GM19043 (cell line): ENCODE measurements around the gene MOB4.
"Not testable (repeated sequence)": the region's sequence is repeated elsewhere in the genome, so short reads cannot be mapped to it uniquely, and the experiment has no call there.

Experiments used
- ATAC-seq: cut with Tn5 transposase; IDR thresholded peaks from one replicate; pipeline ENCODE4 v1.9.1; 2021; ENCODE audit warnings: low read depth; ENCODE audit not compliant: unreplicated experiment

Gene MOB4

DNA sequence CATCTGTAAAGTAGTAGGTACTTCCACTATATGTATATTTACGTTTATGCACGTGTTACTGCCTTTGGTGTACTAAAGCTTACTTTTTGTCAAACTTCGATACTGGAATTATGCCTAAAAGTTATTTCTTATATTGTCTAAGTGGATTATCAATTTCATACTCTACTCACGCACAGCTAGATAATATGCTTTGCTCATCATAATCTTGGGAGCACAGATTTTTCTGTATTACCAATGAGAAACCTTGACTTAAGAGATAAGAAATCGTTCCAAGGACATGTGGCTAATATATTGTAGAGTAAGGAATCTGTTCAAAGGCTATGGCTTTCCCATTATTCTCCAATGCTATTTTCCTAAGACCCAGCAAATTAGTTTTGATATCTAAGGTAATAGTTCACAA, 9.2 kb upstream of the MOB4 start:
- no peak for ATAC-seq

DNA sequence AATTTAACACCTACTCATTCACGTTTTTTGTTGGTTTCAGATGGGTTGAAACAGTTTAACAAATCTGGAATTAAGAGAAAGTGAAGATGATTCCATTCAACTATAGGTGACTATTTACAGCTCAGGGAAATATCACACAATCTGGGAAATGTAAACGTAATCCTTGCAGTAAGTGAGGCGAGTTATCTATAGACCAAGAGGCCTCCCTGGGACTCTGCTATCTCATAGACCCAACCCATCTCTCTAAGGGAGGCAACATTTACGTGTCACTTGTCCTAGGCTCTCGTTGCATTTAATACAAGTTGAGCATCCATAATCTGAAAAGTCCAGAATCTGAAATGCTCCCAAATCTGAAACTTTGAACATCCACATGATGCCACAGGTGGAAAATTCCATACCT, 2.0 kb upstream of the MOB4 start:
- no peak for ATAC-seq

DNA sequence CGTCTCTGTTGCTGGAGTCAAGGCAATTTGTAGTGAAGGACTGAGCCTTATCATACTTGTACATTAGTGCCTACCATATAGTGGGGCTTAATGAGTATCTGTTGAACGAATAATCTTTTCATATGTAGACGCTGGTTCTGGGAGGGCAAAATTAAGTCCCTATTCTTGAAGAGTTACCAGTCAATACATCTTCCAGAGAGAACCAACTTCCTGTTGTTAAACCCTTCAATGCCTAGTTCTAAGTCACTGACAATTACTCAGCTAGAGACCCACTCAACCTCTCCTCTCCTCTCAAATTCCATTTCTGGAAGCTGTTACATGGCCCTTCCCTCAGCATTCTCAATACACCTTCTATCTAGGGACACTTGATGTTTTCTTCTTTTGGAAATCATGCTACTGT, 1.1 kb upstream of the MOB4 start:
- ATAC-seq: no peak

DNA sequence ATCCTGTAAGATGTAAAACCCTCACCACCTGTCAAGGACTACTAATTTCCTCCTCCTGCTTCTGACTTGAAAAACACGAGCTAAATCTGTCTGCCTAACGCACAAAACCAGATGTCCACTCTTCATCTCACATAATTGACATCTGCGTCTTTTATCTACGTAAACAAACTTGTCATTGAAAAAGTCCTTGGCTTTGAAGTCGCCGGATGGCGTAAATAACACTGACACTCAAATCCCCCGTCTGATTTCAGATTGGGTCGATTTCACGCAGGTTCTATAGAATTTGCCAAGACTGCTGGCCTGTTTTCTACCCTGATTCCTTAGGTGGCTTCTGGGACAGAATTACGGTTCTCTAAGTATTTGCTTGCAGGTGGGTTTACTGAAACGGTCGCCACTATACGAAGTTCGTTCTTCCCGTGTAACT, 539 bp upstream of the MOB4 start:
- ATAC-seq: peak; percentile 12

DNA sequence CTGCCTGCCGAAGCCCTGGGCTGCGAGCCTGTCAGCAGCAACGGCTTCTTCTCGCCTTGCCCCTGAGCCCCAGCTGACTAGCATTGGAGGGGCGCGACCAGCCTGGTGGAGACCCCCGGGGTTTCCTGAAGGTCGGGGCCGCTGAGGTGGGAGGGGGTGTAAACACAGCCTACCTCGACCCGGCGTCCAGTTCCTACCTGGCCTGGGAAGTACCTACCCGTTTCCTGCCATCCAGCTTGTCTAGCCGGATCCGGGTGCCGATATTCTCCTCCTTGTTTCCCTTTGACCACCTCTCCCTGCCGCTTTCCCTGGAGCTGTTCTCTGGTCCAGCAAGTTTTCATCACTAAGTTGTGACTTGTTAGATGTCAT, 511 bp downstream of the MOB4 start:
- peak; percentile 4 for ATAC-seq

DNA sequence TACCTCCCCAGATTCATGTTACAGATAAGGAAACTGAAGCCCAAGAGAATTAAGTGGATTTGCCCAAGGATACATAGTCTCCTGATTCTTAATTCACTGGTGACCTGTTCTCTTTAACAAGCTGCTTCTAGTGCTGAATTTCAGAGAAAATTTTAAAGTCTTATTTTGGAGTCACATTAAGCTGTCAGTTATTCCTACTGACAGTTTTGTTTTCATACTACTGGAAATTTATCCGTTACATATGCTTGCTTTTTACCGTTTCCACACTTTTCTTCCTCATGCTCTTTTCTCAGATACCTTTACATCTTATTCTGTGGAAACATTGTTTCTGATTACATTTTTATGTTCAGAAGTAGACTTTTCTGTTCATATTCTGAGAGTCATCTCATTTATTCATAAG, 1.3 kb downstream of the MOB4 start:
- no peak for ATAC-seq

DNA sequence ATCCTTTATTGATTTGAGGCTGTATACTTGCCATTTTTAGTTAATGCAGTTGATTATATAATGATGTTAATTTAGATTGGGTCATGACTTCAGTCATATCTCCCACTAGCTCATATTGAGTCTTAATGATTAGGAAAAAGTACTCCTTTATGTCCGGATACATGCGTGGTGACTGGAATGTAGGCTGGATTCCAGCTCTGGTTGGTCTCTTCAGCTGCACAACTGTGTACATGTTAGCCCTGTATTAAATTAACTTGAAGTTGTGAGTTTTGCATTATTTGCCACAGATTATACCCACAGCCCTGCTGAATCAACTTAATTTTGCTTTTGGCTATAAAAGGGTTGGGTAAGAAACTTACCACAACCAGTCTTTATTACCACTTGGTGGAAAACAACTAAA, 22.5 kb downstream of the MOB4 start:
- ATAC-seq: no peak

DNA sequence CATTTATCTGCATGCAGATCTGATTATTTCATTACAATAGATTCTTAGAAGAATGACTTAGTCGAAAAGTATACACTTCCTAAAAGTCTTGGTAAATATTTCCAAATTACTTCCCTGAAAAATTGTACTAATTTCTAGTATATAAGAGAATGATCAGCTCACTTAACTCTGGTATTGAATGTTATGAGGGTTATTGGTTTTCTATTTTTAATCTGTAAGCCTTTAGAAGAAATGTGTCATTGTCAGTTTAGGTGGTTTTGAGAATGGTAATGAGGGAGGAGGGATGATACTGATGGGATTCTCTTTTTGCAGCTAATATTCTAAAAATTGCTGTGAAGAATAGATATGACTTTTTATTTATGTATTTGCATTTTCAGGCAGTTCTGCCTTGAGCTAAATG, 23.9 kb downstream of the MOB4 start:
- no peak for ATAC-seq

DNA sequence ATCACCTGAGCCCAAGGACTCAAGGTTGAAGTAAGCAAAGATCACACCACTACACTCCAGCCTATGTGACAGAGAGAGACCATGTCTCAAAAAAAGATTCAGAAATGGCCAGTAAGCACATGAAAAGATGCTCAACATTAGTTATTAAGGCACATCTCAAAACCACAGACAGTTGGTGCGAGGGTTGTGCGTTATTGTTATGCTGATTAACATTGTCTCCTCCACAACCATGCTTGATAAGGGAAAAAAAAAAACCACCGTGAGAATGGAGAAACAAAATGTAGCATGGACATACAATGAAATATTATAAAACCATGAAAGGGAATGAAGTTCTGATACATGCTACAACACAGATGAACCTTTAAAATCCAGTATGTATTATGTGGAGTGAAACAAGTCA, 27.3 kb downstream of the MOB4 start:
- ATAC-seq: no peak

DNA sequence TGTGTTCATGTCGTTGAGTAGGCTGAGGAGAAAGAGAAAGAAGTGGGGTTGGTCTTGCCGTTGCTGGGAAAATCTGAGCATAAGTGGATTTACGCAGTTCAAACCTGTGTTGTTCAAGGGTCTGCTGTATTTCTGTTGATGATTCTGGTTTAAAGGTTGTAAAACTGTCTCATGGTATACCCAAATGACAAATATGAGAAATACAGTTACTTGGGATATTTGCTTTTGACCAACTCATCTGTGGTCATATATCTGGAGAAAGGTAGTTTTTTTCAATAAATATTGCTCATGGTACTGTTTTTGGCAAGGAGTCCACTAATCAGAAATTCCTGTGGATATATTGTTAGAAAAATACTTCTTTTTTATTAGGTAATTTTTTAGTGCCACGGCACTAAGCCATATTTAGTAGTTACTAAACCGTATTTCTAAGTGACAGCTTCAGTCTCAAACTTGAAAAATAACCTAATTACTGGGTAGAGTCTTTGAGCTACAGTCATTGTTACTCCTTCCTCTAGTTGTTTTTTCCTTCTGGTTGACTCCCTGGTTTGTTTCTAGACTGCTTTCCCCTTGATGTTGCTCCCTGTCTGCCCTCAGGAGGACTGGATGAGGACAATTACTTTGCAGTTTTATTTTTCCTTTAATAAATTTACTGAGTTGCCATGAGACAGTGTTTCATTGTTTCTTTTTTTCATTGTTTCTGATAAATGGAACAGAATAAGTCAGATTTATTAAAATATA, 31.5 kb downstream of the MOB4 start:
- no peak for ATAC-seq

DNA sequence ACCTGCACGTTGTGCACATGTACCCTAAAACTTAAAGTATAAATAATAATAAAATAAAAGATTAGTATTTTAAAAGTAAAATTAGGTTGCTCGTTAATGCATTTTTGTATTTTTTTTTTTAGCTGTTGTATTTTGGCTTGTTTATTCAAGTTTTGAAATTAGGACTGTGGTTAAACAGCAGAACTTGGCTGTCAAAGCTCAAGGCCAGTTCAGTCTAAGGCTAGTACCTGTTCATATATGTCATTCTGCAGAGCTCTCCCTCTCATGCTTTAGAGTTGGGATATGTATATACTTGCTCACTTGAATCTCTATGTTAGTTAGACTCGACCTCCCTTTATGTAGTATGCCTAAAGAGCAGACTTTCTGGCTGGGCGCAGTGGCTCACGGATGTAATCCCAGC, 32.7 kb downstream of the MOB4 start:
- ATAC-seq: no peak

DNA sequence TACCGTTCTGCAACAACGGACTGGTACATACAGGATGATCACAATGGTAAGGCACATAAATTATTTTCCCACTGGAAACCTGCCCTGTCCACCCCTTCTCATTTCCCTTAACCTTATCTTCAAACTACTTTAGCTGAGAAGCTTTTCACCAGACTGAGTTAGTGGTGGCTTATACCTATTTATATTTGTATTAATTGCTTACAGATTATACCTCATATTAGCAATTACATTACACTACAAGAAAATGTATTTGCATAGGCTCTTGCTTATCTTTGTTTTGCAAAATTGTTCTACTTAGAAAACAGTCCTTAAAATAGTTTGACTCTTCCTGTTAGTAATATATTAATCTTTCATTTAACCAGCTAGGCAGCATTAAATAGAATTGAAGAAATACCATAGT, 35.4 kb downstream of the MOB4 start:
- not testable (repeated sequence) for ATAC-seq

DNA sequence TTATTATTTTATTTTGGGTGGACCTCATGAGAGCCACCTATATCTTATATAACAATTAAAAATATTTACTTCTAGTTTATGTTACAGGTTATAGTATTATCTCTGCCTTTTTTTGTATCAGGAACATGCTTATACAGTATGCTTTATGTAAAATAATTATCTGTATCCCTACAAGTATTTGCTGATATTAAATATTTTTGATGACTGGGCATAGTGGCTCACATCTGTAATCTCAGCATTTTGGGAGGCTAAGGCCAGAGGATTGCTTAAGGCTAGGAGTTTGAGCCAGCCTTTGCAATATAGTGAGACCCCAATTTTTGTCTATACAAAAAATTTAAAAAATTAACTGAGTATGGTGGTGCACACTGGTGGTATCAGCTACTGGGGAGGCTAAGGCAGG, 39.6 kb downstream of the MOB4 start:
- ATAC-seq: no peak

DNA sequence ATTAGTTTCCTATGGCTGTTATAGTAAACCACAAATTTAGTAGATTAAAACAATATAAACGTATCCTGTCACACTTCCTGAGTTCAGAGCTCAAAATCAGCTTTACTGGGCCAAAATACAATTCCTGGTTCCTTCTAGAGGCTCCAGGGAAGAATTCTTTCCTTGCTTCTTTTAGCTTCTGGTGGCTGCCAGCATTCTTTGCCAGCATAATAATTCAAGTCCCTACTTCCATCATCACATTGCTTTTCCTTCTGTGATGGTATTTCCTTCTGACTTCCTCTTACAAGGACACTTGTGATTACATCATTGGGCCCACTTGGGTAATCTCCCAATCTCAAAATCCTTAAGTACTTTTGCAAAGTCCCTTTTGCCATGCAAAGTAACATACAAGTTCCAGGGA, 40.6 kb downstream of the MOB4 start:
- ATAC-seq: no peak

DNA sequence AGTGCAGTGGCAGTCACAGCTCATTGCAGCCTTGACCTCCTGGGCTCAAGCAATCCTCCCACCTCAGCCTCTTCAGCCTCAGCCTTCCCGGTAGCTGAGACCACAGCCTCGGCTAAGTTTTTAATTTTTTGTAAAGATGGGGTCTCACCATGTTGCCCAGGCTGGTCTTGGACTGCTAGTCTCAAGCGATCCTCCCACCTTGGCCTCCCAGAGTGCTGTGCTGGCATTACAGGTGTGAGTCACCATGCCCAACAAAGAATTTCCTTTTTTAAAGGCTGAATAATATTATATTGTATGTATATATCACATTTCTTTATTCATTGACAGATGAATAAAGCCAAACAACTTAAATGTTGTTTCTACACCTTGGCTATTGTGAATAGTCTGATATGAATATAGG, 42.5 kb downstream of the MOB4 start:
- ATAC-seq: no peak

DNA sequence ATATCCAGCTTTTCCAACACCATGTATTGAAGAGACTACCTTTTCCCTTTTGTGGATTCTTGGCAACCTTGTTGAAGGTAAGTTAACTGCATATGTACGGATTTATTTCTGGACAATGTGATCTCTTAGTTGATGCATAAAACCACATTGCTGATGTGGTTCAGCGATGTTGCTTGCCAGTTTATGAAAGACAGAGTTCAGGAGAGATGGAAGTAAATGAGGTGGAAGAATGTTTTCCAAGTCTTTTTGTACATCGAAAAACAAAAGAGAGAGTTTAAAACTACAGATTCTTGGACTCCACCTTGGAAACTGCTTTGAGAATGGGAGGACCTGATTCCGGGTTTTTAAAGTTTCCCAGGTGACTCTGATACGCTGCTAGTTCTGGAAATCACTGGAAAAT, 43.8 kb downstream of the MOB4 start:
- no peak for ATAC-seq

DNA sequence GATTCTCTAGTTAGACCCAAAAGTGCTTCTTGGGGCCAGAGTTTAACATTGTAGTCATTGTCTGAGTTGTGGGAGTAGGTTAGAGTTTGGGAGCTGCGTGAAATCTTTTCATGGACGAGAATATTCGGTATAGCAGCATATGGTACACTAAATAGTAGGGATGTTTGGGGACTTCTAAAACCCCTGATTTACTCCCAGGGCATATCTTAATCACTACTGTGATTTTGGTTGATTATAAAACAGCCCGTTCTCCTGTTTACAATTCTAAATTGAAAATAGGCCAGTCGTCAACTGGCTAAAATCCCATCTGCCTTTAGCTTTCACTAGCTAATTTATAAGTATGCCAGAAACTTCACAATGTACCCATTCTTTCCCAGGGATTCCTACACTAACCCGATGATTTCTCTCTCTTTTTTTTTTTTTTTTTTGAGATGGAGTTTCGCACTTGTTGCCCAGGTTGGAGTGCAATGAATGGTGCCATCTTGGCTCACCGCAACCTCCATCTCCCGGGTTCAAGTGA, 44.3 kb downstream of the MOB4 start:
- no peak for ATAC-seq

DNA sequence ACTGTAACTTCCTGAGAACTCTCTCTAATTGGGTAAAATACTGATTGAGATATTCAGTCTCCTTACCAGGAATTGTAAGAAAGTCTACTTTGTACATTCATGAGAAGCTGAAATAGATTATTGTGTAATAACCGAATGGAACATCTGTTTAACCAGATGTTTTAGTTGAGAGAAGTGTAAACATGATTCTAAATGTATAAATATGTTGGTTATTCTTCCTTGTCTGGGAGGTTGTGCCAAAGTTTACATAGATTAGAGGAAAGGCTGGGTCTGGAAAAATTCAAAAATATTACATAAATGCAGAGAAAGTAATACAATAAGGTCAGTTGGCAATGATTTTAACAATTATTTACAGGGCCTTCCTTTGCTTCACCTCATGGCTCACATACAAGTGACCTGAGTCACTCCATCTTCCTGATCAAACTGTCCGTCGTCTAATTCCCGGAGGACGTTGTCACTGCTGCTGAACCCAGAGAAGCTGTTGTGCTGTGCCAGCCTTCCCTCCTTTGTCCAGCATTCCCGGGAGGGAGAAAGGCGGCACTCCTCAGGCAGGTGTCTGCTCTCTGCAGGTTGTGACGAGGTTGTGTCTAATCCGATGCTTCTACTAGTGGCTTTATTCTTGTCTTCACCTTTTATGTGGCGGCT, 55.9 kb downstream of the MOB4 start:
- ATAC-seq: no peak

DNA sequence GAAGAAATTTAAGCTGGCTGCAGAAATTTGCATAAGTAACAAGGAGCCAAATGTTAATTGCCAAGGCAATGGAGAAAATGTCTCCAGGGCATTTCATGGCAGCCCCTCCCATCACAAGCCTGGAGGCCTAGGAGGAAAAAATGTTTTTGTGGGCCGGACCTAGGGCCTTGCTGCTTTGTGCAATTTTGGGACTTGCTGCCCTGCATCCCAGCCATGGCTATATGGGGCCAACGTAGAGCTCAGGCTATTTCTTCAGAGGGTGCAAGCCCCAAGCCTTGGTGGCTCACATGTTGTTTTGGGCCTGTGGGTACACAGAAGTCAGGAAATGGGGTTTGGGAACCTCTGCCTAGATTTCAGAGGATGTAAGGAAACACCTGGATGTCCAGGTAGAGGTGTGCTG, 57.7 kb downstream of the MOB4 start:
- no peak for ATAC-seq

DNA sequence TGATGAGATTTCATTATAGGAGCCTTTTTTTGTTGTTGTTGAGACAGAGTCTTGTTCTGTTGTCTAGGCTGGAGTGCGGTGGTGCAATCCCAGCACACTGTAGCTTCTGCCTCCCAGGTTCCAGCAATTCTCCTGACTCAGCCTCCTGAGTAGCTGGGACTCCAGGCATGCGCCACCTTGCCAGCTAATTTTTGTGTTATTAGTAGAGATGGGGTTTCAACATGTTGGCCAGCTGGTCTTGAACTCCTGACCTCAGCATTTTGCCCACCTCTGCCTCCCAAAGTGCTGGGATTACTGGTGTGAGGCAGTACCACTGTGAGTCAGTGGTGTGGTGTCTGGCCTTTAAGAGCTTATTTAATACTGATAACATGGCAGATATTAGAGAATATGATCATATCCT, 60.1 kb downstream of the MOB4 start:
- ATAC-seq: no peak

DNA sequence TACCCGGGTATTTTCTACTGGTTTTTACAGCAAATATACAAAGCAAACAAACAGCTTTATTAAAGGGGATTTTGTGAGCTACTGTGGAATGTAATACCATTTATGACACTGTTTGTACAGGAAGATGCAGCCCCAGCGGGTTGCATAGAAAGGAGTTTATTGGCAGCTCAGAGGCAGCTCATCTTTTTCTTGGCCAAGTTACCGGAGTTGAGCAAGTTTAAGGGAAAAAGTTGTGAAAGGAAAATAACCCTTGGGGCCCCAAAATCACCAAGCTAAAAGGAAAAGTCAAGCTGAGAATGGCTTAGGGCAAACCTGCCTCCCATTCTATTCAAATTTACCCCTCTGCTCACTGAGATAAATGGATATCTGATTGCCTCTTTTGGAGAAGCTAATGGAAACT, 60.8 kb downstream of the MOB4 start:
- no peak for ATAC-seq

DNA sequence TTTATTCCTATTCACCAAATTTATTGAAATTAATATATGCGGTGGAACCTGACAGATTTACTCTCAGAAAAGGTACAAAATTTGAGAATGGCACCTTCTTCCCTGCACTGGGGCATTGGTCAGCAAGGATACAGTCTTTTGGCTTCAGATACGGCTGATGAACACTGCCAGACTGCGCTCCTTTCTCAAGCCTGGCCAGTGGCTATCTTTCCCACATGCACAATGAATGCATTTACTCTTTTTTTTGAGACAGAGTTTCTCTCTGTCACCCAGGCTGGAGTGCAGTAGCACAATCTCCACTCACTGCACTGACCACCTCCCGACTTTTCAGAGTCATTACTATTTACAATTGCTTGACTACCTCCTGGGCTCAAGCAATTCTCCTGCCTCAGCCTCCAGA, 61.6 kb downstream of the MOB4 start:
- no peak for ATAC-seq
